Stimulated activated CD4-positive, alpha-beta T cell treated with anti-CD3 and anti-CD28 coated beads, Interleukin-2, amount 100 ng/mL, for 48 hours (primary cell): ENCODE measurements around the gene LAMA5.

Experiments used
- DNase-seq, 2 donors: peaks; one replicate each; pipeline ENCODE4 v3.0.0-alpha.2; 2020

The LAMA5 gene

DNA sequence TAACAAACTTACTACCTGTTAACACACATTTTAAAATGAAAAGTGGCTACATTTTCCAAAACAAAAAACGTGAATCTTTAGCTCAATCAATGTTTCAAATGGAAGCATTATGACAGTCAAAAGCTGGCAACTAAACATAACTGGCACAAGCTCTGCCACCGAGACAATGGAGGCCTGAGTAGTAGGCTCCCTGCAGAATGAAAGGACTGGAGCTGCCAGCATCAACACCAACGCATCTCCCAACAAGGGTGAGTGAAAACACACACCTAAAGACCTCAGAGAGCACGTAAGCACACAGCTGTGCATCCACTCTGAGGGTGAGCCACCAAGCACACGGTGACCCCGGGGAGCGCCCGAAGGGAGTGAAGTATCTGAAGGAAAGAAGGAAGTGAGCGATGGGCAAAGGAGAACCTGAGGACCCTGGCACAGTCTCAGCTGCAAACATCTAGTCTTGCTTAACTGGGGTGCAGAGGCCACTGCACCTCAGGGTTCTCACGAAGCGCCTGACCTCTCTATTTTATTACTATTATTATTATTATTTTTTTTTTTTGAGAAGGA is 65.9 kb downstream of the LAMA5 start:
- no peak for DNase-seq

DNA sequence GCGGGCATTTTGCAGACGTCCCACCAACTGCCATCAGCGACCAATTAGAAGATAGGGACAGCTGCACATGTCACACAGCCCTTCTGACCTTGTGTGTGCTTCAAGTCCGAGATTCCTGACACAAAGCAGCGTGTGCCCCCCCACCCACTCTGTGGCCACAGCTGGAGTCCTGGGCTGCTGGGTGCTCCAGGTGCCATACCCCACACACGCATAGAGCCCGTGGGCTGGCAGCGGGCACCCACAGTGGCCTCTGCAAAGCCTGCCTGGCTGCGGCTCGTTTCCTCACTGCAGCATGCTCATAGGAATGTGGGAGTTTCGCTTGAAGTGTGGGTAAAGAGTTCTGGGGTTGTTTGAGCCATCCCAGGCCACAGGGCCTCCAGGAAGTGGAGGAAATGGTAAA is 66.8 kb downstream of the LAMA5 start:
- no peak for DNase-seq

DNA sequence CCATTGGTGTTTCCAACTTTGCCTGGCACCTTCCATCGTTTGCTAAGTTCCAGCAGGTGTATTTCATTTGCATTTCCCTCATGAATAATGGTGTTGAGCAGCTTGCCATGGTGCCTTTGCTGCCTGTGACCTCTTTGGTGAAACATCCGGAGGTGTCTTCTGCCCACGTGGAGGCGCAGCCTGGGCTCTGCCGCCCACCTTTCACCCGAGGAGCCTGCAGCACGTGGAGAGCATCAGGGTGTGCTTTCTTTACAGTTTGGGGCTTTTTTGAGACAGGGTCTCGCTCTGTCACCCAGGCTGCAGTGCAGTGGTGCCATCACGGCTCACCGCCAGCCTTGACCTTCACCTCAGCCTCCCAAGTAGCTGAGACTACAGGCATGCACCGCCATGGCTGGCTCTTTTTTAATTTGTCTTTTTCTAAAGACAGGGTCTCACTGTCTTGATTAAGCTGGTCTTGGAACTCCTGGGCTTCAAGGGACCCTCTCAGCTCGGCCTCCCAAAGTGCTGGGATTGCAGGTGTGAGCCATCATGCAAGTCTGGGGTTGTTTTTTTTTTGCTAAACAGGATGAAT is 67.4 kb downstream of the LAMA5 start:
- DNase-seq: no peak

DNA sequence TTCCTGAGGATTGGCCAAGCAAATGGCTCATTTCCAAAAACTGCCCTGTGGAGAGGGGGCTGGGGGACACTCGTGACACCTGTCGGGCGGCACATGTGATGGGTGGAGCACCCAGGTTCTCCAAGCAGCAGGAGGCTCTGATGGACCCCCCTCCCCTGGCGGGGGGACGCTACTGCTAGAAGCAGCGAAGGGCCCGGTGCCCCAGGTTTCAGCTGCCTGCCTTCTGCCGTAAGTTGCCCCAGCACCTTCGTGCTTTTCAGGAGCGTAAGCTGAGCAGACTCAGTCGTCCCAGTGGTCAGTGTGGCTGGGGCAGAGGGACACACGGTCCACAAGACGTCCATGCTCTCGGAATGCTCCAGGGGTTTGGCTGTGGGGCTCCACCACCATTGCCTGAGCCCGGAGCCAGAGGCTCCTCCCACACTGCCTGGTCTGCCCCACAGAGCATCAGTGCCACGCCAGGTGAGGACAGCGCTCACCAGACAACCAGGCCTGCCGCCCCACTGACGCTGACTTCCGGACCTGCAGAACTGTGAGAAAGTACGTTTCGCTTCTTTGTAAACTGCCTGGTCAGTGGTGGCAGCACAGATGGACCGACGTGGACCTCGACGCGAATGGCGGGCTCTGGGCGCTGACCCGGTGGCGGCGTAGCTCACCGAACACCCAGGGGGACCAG is 68.4 kb downstream of the LAMA5 start:
- no peak for DNase-seq

DNA sequence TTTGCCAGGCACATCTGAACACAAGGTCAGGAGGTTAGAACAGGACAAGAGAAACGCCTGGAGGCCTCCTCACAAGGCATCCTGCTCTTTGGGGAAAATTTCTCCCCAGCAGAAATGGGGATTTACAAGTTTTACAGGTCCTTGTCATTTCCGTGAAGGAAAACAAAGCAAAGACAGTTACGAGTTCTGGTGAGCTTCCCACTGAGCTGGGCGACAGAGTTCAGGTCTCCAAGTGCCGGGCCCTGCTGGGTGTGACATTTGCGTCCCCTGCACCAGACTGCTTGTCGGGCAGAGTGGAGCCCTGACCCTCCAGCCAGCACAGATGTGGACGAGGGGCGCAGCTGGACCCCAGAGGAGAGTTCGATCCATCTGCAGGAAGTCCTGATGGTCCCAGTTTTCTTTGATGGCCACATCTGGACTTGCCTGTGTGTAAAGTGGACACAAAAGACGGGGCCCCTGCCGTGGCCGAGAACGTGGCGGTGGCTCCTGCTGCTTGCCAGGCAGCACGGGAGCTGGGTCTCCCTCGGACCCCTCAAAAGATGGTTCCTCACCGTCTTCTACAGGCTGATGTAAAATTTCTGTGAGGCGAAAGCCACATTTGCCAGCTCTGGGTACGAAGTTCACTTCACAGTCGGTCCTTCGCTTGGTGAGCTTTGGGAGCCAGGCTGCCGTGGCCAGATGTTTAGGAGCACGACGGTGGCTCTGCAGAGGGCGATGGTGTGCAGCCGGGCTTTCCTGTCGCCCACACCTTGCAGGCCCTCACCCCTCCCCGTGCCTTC is 69.5 kb downstream of the LAMA5 start:
- no peak for DNase-seq

DNA sequence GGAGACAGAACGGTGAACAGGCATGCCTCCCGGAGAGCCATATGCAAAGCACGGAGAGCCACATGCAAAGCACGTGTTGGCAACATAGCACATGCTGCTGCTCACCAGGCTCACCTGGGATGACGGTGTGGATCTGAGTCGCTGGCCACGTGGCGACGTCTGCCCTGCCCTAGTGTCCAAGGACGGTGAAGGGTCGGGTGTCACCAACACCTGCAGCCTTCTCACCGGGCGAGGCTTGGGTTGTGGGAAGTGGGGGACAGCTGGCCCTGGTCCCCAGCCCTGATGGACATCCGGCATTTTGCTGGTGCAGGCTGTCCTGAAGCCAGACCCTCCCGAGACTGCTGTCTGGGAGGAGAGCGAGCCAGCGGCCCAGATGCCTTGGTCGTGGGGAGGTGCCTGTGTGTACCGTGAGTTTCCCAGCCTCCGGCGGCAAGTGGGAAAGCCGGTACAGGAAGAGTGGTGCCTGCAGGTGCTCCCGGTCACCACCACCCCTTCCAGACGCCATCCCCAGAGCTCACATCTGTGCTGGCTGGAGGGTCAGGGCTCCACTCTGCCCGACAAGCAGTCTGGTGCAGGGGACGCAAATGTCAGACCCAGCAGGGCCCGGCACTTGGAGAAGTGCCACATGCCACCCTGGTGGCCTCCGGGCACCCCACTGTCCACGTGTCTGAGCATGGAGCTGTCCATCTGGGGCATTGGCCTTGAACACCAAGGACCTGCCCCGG is 70.2 kb downstream of the LAMA5 start:
- no peak for DNase-seq

DNA sequence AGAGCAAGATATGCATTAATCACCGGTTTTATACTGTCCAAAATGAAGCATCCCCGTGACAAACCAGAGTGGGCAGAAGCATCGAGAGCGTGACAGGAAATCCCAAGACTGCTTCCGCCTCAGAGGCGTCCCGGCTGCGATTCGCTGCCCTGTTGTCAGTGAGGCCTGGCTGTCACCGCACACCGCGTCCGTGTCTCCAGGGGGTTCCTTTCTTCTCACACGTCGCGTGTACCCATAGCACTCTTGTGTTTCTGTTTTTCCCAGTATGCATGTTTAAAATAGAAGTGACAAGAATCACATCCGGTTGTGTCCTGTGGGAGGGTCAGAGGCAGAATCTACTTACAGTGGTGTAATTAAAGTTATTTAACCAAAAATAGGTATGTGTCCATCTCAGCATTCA is 72.6 kb downstream of the LAMA5 start:
- DNase-seq: no peak

DNA sequence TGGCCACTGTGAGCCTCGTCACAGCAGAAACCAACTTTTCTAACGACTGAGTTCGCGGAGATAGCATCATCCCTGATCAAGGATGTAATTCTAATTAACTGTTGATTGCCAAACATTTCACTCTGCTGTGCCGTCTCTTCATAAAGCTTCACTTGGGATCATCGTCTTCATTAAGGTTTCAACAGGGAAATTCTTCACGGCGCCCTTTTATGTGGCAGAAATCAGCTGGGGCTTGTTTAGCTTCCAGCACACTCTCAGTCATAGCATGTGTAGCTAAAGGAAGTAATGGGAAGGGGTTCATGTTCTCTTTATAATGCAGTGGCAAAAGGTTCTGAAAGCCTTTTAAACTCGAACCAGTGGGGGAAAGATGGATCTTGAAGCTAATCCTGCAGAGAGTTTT is 73.2 kb downstream of the LAMA5 start:
- DNase-seq: no peak

DNA sequence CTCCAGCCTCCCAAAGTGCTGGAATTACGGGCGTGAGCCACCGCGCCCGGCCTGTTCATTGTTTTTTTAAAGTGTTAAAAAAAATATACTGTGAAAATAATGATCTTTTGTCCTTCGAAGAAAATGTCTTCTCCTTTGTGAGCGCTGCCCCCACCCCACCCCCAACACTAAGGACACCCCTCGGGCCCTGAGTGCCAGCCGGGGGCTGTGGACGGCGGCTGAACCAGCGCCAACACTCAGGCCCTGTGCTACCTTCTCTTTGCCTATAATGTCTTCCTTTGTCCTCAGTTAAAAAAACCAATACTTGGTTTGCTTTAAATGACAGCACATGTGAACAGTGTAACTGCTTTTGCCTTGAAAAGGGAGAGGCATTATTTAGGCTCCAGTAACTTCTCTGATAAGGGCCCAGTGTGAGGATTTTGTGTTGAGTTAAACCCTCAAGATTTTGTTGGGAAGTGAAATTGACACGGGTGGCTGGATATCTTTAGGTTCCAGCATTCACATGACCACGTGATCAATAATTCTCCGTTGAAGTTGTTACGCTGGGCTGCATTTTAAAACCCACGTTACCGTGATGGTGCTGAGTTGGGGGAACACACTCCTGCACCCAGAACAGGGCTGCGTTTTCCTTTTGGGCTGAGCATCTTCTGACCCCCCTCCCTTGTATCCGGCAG is 73.9 kb downstream of the LAMA5 start:
- no peak for DNase-seq

DNA sequence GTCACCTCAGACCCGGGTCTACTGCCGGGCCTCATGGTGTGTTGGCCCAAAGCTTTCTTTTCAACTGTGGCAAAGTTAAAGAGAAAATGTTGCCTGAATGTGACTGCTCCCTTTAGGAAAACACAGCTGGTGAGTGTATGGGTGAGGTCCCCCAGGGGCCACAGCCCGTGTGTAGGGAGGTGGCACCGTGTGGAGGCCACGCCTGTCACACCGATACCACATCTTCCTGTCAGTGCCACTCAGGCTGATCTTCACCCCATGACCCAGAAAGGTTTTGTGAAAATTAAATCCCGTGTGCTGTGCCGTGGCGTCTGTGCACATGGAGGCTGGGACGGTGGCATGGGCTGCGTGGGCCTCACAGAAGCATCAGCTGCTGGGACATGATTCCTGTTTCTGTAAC is 75.0 kb downstream of the LAMA5 start:
- DNase-seq: no peak

DNA sequence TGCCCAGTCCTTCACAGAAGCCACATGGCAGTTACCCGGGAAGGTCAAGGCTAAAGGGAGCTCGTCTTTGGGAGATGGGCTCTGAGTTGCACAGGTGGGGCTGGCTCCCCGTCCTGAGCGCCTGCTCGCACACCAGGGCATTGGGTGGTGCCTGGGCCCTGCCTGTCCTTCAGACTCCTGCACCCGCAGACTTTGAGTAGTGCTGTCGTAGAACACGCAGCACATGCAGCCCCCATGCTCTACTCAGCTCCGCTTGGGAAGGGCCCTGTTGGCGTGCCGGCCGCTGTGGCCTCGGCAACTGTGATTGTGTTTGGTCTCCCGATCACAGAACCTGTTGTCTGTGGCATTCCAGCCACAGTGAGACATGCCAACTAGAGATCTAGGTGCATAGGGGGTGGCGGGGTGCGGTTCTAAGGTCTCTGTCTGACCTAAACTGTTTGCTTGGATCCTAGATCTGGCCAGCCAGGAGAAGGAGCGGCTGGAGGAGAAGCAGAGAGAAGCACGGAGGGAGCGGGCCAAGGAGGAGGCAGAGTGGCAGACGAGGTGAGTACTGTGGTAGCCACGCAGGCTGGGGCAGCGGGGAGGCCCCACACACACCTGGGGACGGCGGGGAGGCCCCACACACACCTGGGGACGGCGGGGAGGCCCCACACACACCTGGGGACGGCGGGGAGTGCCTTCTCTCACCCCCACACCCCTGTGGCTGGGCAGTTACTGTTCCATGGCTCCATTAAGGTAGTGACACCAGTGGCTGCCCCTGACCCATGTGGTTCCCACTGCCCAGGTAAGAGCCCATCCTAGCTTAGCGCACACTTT is 75.7 kb downstream of the LAMA5 start:
- no peak for DNase-seq

DNA sequence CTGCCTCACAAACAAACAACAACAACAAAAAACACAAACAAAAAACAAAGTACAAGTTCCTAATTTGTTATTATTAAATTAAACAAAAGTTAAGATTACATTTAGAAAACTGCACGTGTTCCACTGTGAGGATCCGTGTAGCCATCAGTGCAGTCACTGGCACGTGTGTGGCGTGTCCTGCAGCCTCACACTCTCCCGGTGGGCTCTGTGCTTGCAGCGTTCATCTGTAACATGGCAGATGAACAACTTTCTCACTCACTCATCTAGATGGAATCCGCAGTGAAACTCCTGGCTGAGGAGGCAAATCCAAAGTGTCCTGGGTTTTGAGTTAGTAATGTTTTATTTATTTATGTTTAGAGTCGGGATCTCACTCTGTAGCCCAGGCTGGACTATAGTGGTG is 77.2 kb downstream of the LAMA5 start:
- DNase-seq: no peak

DNA sequence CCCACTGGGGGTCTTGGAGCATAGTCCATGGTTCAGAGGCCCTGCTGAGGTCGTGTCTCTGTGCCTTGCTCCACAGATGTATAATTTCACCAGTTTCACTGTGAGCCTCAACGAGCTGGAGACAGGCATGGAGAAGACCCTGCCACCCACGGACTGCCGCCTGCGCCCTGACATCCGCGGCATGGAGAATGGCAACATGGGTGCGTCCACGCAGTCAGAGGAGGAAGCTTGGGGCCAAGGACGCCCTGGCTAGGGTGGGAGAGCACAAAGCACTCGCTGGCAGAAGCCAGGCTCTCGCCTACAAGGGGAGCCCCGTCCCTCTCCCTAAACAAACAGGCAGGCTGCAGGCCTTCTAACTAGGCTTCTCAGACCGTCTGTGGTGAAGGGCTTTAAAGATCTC is 78.0 kb downstream of the LAMA5 start:
- DNase-seq: no peak

DNA sequence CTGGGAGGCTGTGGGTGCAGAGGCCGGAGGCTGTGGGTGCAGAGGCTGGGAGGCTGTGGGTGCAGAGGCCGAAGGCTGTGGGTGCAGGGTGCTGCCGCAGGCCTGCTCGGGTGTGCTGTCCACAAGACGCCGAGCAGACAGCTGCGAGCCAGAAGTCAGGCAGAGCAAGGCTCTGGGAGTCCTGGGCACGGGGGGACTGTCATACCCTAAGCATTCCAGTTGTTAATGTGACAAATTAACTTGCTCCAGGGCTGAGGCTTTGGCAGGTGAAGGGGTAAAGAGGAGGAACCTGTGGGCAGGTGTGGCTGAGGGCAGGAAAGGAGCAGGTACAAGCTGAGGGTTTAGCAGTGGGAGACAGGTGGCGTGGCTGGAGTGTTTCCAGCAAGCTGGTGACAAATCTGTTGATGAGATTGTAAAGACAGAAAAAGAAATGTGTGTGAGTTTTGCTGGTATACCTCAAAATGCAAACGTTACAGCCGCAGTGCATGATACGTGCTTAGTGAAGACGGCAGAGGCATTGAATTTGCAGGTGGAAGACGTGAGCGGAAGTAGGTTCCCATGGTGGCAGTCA is 78.5 kb downstream of the LAMA5 start:
- DNase-seq: no peak

DNA sequence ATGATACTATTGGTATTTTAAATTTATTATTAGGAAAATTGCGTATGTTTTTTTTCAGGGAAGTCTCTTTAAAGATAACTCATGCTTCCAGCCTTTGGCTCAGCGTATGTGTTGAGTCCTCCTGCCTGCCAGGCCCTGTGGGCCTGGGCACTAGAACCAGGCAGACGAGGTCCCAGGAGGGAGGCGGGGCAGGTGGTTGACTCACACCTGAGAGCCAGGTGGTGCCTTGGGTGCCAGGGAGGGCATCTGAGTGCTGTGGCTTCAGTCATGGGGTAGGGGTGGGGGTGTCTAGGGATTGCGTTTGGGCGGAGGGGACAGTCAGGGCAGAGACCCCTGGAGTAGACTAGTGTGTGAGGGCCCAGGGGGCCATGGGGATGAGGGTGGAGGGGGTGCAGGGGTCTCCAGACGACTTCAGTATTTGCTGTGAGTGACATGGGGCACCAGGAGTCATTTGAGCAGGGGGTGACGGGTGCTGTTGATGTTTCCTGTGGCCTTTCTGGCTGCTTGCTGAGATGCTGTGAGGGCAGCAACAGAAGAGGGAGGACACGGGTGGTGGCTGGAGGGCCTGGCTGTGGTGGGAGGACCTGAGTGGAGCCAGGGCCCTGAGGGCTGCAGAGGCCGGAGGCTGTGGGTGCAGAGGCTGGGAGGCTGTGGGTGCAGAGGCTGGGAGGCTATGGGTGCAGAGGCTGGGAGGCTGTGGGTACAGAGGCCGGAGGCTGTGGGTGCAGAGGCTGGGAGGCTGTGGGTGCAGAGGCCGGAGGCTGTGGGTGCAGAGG is 79.2 kb downstream of the LAMA5 start:
- no peak for DNase-seq

DNA sequence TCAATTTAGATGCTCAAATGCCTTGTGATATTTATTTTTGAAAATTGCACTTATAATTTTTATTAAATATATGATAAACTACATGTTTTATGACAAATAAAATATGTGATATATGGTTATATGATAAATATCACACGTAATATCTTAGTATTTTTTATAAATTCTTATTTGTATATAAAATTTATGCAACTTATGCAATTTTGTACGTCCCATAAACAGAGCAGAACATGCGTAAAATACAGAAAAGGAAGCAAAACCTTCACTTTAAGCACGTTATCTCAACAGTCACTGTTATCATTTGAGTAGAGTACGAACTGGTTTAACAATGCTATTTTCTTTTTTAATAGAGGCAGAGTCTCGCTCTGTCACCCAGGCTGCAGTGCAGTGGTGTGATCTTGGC is 80.0 kb downstream of the LAMA5 start:
- no peak for DNase-seq

DNA sequence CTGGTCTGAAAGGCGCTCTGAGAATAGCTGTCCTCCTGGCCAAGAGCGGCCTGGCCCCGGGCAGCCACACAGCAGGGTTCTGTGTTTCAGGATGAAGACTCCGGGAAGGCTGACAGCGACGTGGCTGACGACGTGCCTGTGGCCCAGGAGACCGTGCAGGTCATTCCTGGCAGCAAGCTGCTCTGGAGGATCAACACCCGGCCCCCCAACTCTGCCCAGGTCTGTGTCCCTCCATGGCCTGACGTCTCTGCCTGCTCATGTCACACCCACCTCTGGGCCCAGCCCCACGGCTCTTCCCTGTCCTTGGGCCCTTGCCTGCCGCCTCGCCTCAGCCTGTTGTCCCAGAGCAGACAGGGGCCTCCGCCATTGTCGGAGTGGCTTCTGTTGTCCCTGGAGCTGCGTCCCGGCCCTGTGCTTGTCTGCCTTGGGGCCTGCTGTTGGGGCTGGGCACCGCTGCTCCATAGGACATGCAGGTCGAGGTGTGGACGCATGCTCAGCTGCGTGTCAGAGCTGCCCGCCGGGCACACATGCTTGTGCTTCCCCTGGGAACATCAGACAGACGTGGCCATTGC is 80.5 kb downstream of the LAMA5 start:
- DNase-seq: no peak

DNA sequence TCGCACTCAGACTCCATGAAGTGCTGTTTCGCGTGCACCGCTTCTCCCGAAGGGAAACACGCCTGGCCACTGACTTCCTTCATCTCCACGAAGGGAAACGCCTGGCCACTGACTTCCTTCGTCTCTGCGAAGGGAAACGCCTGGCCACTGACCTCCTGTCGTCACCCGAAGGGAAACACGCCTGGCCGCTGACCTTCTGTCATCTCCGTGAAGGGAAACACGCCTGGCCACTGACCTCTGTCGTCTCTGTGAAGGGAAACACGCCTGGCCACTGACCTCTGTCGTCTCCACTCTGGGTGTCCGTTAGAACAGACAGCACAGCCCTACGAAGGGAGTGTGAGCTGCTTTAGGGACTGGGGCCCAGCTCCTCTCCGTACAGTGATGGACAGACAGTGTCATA is 81.4 kb downstream of the LAMA5 start:
- DNase-seq: no peak

DNA sequence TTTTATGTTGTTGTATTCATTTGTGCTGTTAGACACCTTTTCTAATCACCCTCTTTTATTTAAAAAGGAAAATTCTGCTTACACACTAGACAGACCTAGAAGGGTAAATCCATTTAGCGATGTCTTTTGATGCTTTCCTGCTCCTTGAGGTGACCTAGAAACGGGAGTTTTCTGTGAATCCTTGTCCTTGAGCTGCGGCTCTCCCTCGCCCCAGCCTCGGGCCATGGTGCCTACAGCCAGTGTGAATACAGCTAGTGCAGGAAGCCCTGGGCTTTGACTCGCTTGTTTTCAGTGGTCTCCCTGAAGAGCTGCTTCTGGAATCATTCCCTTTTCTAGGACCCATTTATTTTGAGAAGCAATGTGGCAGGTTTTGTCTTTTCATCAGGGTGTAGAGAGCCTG is 82.0 kb downstream of the LAMA5 start:
- DNase-seq: no peak

DNA sequence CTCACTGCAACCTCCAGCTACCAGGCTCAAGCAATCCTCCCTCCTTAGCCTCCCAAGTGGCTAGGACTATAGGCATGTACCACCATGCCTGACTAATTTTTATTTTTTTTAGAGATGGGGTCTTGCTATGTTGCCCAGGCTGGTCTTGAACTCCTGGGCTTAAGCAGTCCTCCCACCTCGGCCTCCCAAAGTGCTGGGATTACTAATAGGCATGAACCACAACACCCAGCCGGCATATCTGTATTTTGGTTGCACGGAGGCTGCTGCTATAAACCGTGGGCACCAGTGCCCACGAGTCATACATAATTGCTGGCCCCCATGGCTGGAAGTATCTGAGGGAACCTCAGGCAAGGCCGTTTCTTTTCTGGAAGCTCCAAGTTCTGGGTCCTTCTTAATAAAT is 82.7 kb downstream of the LAMA5 start:
- no peak for DNase-seq
